Esophagus squamous epithelium (tissue), 4 donors: ENCODE results near the gene MID1.

Source experiments
- CTCF ChIP-seq, 6 experiments: fragments of 450-650 bp in 4 of 6; fragments of 200-600 bp in 2 of 6; sonication (generic) in 2 of 6; IDR thresholded peaks; one replicate each; pipeline ENCODE4 v1.5.1; 2016 to 2019; ENCODE audit warnings: antibody characterized with exemption in 6 of 6, mild to moderate bottlenecking in 4 of 6, moderate library complexity in 4 of 6
- POLR2A ChIP-seq, 4 donors: fragments of 450-650 bp; IDR thresholded peaks; one replicate each; pipeline ENCODE4 v1.6.1; 2017; ENCODE audit warnings: antibody characterized with exemption in 4 of 4, mild to moderate bottlenecking in 4 of 4, moderate library complexity in 3 of 4

GRCh38 chrX:10619425-10620046 is 849 bp downstream of the MID1 start:
- TF ChIP-seq CTCF (IDR thresholded peaks at IDR 0.05) (no peak), POLR2A (IDR thresholded peaks at IDR 0.05) (no peak)
